Stomach (tissue), 9 donors: ENCODE data around the gene FAM120B. TPM values are rescaled to one million over a fixed set of nuclear protein-coding genes. Genes with fewer than 3 reads are reported as not detected.
"Not testable (repeated sequence)": the region's sequence is repeated elsewhere in the genome, so short reads cannot be mapped to it uniquely, and the experiment has no call there.

Experiments used
- DNase-seq, 2 donors: peaks; one replicate each; pipeline versions ENCODE4 v3.0.0 to v3.0.0-alpha.2; 2013 to 2019
- H3K27ac ChIP-seq, 5 donors: fragments of 200-600 bp in 4 of 5; sonication (generic) in 4 of 5; one replicate each; pipeline ENCODE4 v1.5.1; 2013 to 2019; ENCODE audit warnings: mild to moderate bottlenecking in 1 of 5, moderate library complexity in 1 of 5
- H3K27me3 ChIP-seq, 3 donors: fragments of 200-600 bp; sonication (generic); one replicate each; pipeline ENCODE4 v1.5.1; 2017 to 2019; ENCODE audit warnings: mixed run types in 1 of 3
- H3K36me3 ChIP-seq, 4 donors: fragments of 200-600 bp; sonication (generic); 1 replicate in 3 of 4; 2 replicates in 1 of 4; pipeline ENCODE4 v1.5.1; 2016 to 2019
- H3K4me1 ChIP-seq, 4 donors: fragments of 200-600 bp; sonication (generic); one replicate each; pipeline ENCODE4 v1.5.1; 2016 to 2019
- H3K4me3 ChIP-seq, 4 donors: fragments of 200-600 bp; sonication (generic) in 3 of 4; one replicate each; pipeline ENCODE4 v1.5.1; 2016 to 2019; ENCODE audit warnings: mild to moderate bottlenecking in 1 of 4
- H3K9me3 ChIP-seq, 4 donors: fragments of 200-600 bp; sonication (generic); one replicate each; pipeline ENCODE4 v1.5.1; 2016 to 2019
- EP300 ChIP-seq: sonication (generic); formaldehyde crosslinking; IDR thresholded peaks from one replicate; pipeline ENCODE4 v1.6.1; 2017; ENCODE audit warnings: antibody characterized with exemption
- POLR2A ChIP-seq, 4 donors: fragments of 450-650 bp; IDR thresholded peaks; one replicate each; pipeline ENCODE4 v1.6.1; 2016; ENCODE audit warnings: antibody characterized with exemption in 4 of 4, control low read depth in 2 of 4, mild to moderate bottlenecking in 1 of 4, moderate library complexity in 1 of 4
- POLR2AphosphoS5 ChIP-seq, 3 donors: sonication (generic); formaldehyde crosslinking; IDR thresholded peaks; one replicate each; pipeline ENCODE4 v1.6.1; 2016; ENCODE audit warnings: antibody characterized with exemption in 3 of 3
- whole genome bisulfite sequencing, 5 donors: extraction: QIAGEN DNeasy Blood & Tissue Kit in 3 of 5; methylation state at CpG; one replicate each; pipeline versions ENCODE4 v1.1.5 to v1.1.7; 2013 to 2018; 5-methylcytosine and 5-hydroxymethylcytosine counted together
- intact Hi-C: fragments of 100-400 bp; cut with DNase I; formaldehyde crosslinking; loops from one replicate; pipeline ENCODE4 v1.15.1; 2023; ENCODE audit warnings: low total_unique reads
- polyA plus RNA-seq, 3 donors: library from polyadenylated mRNA; stranded (reverse); fragments of 200-250 nt; gene quantifications; one replicate each; pipeline ENCODE4 v1.2.3, GENCODE V29; 2013
- total RNA-seq, 5 donors: library from RNA; depleted of rRNA; stranded (reverse); fragments of >200 nt; gene quantifications; one replicate each; pipeline versions ENCODE4 v1.1.0 to v1.2.3, GENCODE V29; 2014 to 2016
- TF ChIP-seq, protein P1 (sequence below), 7 experiments: fragments of 450-650 bp in 4 of 7; fragments of 200-600 bp in 3 of 7; sonication (generic) in 3 of 7; IDR thresholded peaks; one replicate each; pipeline ENCODE4 v1.5.1; 2016 to 2019; ENCODE audit warnings: antibody characterized with exemption in 7 of 7, control low read depth in 2 of 7, mild to moderate bottlenecking in 1 of 7
- donor health status: healthy with polysubstance abuse.
- donor health status: Bipolar disorder and iron deficiency.
- donor health status: healthy.

The FAM120B gene
- total and polyA plus RNA-seq, 8 donors: 6.4 to 66.5 (median 27.3) TPM

DNA sequence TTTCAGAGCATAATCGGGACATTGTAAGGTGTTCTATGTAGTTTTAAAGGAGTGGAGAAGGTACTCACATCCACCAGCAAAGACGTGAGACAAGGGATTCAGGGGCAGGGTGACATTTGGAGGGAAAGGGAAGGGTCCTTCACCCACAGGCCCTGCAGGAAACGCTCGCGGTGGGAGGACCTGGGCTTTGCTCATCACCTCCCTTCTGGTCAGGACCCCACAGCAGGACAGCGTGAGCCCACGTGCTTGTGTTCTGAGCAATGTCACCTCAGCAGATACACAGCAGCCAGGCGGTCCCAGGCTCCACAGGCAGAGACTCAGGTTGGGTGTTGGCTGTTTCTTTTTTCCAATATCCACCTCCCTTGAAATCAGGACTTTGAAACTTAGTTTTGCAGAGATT, 43.1 kb upstream of the FAM120B start:
- no peak overlapping the region for H3K27ac ChIP-seq
- peaks cover 0 to 15% (median 0%) of the 10 kb centered on the region in 3 donors for H3K27me3 ChIP-seq
- H3K36me3 ChIP-seq: no peaks in the 10 kb centered on the region
- H3K9me3 ChIP-seq: no peaks in the 10 kb centered on the region
- no peak for DNase-seq
- no peak overlapping the region for H3K4me3 ChIP-seq
- intact Hi-C loops: no loop called here
- whole genome bisulfite sequencing, 5 donors: 76 to 93% (median 86%) methylated on average over 8 of the region's 8 CpGs
- TF ChIP-seq POLR2AphosphoS5 (IDR thresholded peaks at IDR 0.05) (no peak), POLR2A (IDR thresholded peaks at IDR 0.05) (no peak), EP300 (no peak)
- TF ChIP-seq, protein P1, sequence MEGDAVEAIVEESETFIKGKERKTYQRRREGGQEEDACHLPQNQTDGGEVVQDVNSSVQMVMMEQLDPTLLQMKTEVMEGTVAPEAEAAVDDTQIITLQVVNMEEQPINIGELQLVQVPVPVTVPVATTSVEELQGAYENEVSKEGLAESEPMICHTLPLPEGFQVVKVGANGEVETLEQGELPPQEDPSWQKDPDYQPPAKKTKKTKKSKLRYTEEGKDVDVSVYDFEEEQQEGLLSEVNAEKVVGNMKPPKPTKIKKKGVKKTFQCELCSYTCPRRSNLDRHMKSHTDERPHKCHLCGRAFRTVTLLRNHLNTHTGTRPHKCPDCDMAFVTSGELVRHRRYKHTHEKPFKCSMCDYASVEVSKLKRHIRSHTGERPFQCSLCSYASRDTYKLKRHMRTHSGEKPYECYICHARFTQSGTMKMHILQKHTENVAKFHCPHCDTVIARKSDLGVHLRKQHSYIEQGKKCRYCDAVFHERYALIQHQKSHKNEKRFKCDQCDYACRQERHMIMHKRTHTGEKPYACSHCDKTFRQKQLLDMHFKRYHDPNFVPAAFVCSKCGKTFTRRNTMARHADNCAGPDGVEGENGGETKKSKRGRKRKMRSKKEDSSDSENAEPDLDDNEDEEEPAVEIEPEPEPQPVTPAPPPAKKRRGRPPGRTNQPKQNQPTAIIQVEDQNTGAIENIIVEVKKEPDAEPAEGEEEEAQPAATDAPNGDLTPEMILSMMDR (IDR thresholded peaks at IDR 0.05): no peak
- H3K4me1 ChIP-seq: peaks cover 7 to 17% (median 15%) of the 10 kb centered on the region in 4 donors

DNA sequence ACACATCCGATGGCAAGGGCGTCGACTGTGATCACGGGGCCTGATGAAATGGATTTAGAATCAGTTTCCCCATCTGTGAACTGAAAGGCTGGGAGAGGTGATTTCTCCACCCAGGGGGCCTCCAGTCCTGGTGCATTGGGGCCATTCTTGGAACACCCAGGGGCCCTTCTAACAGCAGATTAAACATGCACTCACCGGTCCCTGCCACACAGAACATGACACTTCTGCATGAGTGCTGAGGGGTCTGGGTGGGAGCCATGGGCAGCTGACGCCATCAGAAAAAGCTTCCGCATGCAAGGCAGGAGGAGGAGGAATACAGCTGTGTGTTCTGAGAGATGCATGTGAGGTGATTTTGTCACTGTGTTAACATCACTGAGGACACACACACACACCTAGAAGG, 42.5 kb upstream of the FAM120B start:
- Histone ChIP-seq H3K9me3 (no peaks in the 10 kb centered on the region), H3K4me3 (no peak overlapping the region), H3K27ac (no peak overlapping the region), H3K4me1 (peaks cover 7 to 17% (median 15%) of the 10 kb centered on the region in 4 donors), H3K27me3 (peaks cover 0 to 15% (median 0%) of the 10 kb centered on the region in 3 donors), H3K36me3 (no peaks in the 10 kb centered on the region)
- no peak for DNase-seq
- WGBS, 5 donors: 86 to 94% (median 89%) methylated on average over 7 of the region's 7 CpGs
- TF ChIP-seq, protein P1 (IDR thresholded peaks at IDR 0.05): no peak
- TF ChIP-seq POLR2A (IDR thresholded peaks at IDR 0.05) (no peak), EP300 (no peak), POLR2AphosphoS5 (IDR thresholded peaks at IDR 0.05) (no peak)
- intact Hi-C loops: no loop called here

DNA sequence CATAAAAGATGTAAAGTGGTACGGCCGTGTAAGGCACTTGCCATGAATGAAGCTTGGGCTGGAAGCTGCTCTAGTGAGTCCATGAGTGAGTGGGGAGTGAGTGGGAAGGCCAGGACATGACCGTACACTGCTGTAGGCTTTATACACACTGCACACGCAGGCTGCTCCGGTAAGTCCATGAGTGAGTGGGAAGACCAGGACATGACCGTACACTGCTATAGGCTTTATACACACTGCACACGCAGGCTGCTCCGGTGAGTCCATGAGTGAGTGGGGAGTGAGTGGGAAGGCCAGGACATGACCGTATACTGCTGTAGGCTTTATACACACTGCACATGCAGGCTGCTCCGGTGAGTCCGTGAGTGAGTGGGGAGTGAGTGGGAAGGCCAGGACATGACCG, 41.9 kb upstream of the FAM120B start:
- intact Hi-C loops, H3K27ac ChIP-seq, H3K9me3 ChIP-seq, DNase-seq, H3K36me3 ChIP-seq, H3K4me3 ChIP-seq: not testable (repeated sequence)
- Histone ChIP-seq H3K27me3 (peaks cover 0 to 15% (median 0%) of the 10 kb centered on the region in 3 donors), H3K4me1 (peaks cover 7 to 17% (median 15%) of the 10 kb centered on the region in 4 donors)
- WGBS, 5 donors: 64 to 94% (median 89%) methylated on average over 9 to 12 of the region's 12 CpGs

DNA sequence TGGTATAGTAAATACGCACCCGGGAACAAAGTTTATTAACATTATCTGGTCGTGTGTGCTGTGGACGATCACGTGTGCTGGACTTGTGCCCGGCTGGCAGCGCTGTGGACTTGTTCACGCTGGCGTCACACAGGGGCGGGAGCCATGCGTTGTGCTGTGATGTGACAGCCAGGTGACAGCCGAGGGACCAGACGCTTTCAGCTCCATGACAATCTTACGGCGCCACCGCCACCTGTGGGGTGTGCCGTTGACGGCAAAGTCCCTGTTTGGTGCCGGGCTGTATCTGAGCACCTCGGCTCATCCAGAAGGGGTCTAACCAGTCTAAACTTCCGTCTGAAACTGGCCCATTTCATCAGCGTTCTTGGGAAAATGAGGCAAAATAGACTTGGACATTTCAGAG, 40.9 kb upstream of the FAM120B start:
- WGBS, 5 donors: 22 to 39% (median 27%) methylated on average over 22 of the region's 22 CpGs
- peaks cover 0 to 15% (median 0%) of the 10 kb centered on the region in 3 donors for H3K27me3 ChIP-seq
- peaks cover 7 to 17% (median 17%) of the 10 kb centered on the region in 4 donors for H3K4me1 ChIP-seq
- no peaks in the 10 kb centered on the region for H3K9me3 ChIP-seq
- peak; percentile 88 to 95 for DNase-seq
- H3K36me3 ChIP-seq: no peaks in the 10 kb centered on the region
- TF ChIP-seq EP300: no peak
- TF ChIP-seq, protein P1 (IDR thresholded peaks at IDR 0.05): no peak
- peak in 2 of 3 donors; percentile 50 to 75 for TF ChIP-seq POLR2AphosphoS5 (IDR thresholded peaks at IDR 0.05)
- no peak for TF ChIP-seq POLR2A (IDR thresholded peaks at IDR 0.05)
- peak overlapping the region; percentile 60 to 76 (median 69) for H3K27ac ChIP-seq
- H3K4me3 ChIP-seq: no peak overlapping the region
- intact Hi-C loops: no loop called here

DNA sequence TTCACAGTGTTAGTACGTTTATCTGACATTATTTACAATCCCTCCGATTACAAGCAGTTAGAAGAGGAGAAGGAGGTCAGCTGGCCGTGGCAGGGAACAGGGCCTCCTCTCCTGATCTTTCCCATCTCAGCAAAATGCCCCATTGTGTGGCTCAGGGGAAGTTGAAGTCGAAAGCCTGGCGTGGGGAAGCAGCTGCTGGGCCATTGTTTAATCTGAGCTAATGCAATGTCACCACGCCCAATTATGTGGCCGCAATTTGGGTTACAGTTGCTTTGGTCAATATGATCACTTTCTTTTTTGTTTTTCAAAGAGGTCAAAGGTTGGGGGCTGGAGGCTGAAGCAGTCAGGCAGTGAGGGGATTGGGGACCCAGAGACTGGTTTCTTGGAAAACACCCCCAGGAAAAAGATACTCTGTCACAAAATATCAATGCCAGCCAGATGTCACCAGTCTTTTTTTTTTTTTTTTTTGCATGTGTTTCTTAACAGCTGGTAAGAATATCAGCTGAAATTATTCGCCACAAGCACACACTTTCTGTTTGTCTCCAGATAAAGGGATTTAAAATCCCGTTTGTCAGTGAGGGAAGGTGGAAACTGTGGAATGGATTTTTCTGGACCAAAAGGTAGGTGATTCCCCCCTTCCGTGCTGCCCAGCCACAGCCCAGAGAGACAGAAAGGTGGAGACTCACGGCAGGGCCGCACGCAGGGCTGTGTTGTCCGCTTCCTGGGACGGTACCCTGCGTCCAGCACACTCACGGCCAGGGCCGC, 40.3 kb upstream of the FAM120B start:
- Histone ChIP-seq H3K4me3 (no peak overlapping the region), H3K9me3 (no peaks in the 10 kb centered on the region), H3K27me3 (peaks cover 0 to 15% (median 0%) of the 10 kb centered on the region in 3 donors), H3K27ac (peak overlapping the region; percentile 60 to 76 (median 69)), H3K36me3 (no peaks in the 10 kb centered on the region), H3K4me1 (peaks cover 7 to 17% (median 17%) of the 10 kb centered on the region in 4 donors)
- 23 to 54% (median 39%) methylated on average over 10 to 18 of the region's 18 CpGs for WGBS, 5 donors
- TF ChIP-seq, protein P1 (IDR thresholded peaks at IDR 0.05): no peak
- no peak for TF ChIP-seq POLR2AphosphoS5 (IDR thresholded peaks at IDR 0.05)
- TF ChIP-seq EP300: no peak
- no peak for TF ChIP-seq POLR2A (IDR thresholded peaks at IDR 0.05)
- DNase-seq: peak in 1 of 2 donors; percentile 66
- intact Hi-C loops: no loop called here
